CD4-positive, CD25-positive, alpha-beta regulatory T cell (primary cell): ENCODE data around the gene ZNF574. TPM values are rescaled to one million over a fixed set of nuclear protein-coding genes. Genes with fewer than 3 reads are reported as not detected.

Experiments
- ATAC-seq, 2 donors: fragments of 150-1000 bp; cut with Tn5 transposase; one replicate each; pipeline ENCODE4 v1.10.0; 2021; ENCODE audit warnings: low read depth in 2 of 2, moderate number of reproducible peaks in 2 of 2, moderate library complexity in 1 of 2
- DNase-seq, 3 donors: peaks; one replicate each; pipeline versions ENCODE4 v3.0.0 to v3.0.0-alpha.2; 2012 to 2022; ENCODE audit warnings: mixed read lengths in 1 of 3
- H3K27ac ChIP-seq: one replicate; pipeline ENCODE4 v1.7.0; 2013; ENCODE audit warnings: mild to moderate bottlenecking, low read length; ENCODE audit not compliant: insufficient read depth, poor library complexity, severe bottlenecking
- H3K27me3 ChIP-seq: one replicate; pipeline ENCODE4 v1.7.0; 2013; ENCODE audit warnings: low read length; ENCODE audit not compliant: control insufficient read depth, insufficient read depth
- H3K36me3 ChIP-seq: one replicate; pipeline ENCODE4 v1.7.0; 2013; ENCODE audit warnings: mild to moderate bottlenecking, low read length, moderate library complexity; ENCODE audit not compliant: control insufficient read depth, insufficient read depth
- H3K4me1 ChIP-seq: 2 replicates; pipeline ENCODE4 v1.7.0; 2013; ENCODE audit warnings: mild to moderate bottlenecking, low read length; ENCODE audit not compliant: insufficient read depth, control insufficient read depth, poor library complexity, severe bottlenecking
- H3K4me3 ChIP-seq: one replicate; pipeline ENCODE4 v1.7.0; 2013; ENCODE audit warnings: low read depth, mild to moderate bottlenecking, low read length, moderate library complexity
- H3K9me3 ChIP-seq, 2 experiments: 1 replicate in 1 of 2; 2 replicates in 1 of 2; pipeline ENCODE4 v1.7.0; 2013; ENCODE audit warnings: low read length in 2 of 2, mild to moderate bottlenecking in 1 of 2, moderate library complexity in 1 of 2; ENCODE audit not compliant: control insufficient read depth in 2 of 2
- H3K27ac Mint-ChIP-seq, 3 donors: one replicate each; pipeline ENCODE4 v1.8.0; 2020 to 2022; ENCODE audit warnings: mild to moderate bottlenecking in 3 of 3, mixed read lengths in 3 of 3, moderate library complexity in 2 of 3
- H3K27me3 Mint-ChIP-seq: one replicate; pipeline ENCODE4 v1.8.0; 2022; ENCODE audit warnings: mild to moderate bottlenecking, mixed read lengths
- H3K36me3 Mint-ChIP-seq: one replicate; pipeline ENCODE4 v1.8.0; 2020; ENCODE audit warnings: mixed read lengths
- H3K4me1 Mint-ChIP-seq, 4 donors: one replicate each; pipeline ENCODE4 v1.8.0; 2020 to 2022; ENCODE audit warnings: mixed read lengths in 4 of 4, mild to moderate bottlenecking in 1 of 4
- H3K4me3 Mint-ChIP-seq, 4 donors: one replicate each; pipeline ENCODE4 v1.8.0; 2020 to 2022; ENCODE audit warnings: mild to moderate bottlenecking in 4 of 4, mixed read lengths in 4 of 4, moderate library complexity in 3 of 4
- H3K9me3 Mint-ChIP-seq, 7 donors: one replicate each; pipeline ENCODE4 v1.8.0; 2020 to 2022; ENCODE audit warnings: mixed read lengths in 7 of 7, mild to moderate bottlenecking in 3 of 7, moderate library complexity in 2 of 7
- polyA plus RNA-seq, 4 donors: library from polyadenylated mRNA; unstranded; fragments of 300-500 nt; fragmentation: Illumina TruSeq; gene quantifications; one replicate each; pipeline ENCODE4 v1.2.3, GENCODE V29; 2021
- total RNA-seq: library from RNA; stranded (reverse); gene quantifications from one replicate; pipeline ENCODE4 v1.2.3, GENCODE V29; 2022

Gene ZNF574
- total and polyA plus RNA-seq, 5 donors from 2014 or later, result 10.7 to 24.0 (median 17.8) TPM

GRCh38 chr19:42117076-42117475 is 41.1 kb downstream of the ZNF574 start:
- Histone ChIP-seq H3K9me3 (no peaks in the 10 kb centered on the region), H3K4me3 (no peak overlapping the region), H3K27me3 (no peaks in the 10 kb centered on the region), H3K36me3 (peaks cover 48% of the 10 kb centered on the region), H3K4me1 (peaks cover 12% of the 10 kb centered on the region), H3K27ac (no peak overlapping the region)
- Mint-ChIP-seq H3K27me3 (no peaks in the 10 kb centered on the region), H3K36me3 (peaks cover 32% of the 10 kb centered on the region), H3K27ac (peak overlapping the region in 2 of 3 donors; percentile 27 to 75), H3K4me1 (peaks cover 6 to 37% (median 22%) of the 10 kb centered on the region in 4 donors), H3K4me3 (no peak overlapping the region), H3K9me3 (no peaks in the 10 kb centered on the region)
- ATAC-seq, result no peak
- DNase-seq, result no peak

GRCh38 chr19:42120276-42120980 is 44.5 kb downstream of the ZNF574 start:
- peak overlapping the region; percentile 90 for H3K27ac ChIP-seq
- H3K4me3 Mint-ChIP-seq, result peak overlapping the region in 3 of 4 donors; percentile 29 to 76 (median 76)

GRCh38 chr19:42121036-42121621 is 45.2 kb downstream of the ZNF574 start:
- no peak for DNase-seq
- H3K4me3 ChIP-seq, result no peak overlapping the region

More at GRCh38 chr19:42120276-42120980, 44.5 kb downstream of the ZNF574 start:
- Histone ChIP-seq H3K4me3 (no peak overlapping the region), H3K9me3 (no peaks in the 10 kb centered on the region), H3K36me3 (peaks cover 24% of the 10 kb centered on the region), H3K4me1 (peaks cover 46% of the 10 kb centered on the region), H3K27me3 (no peaks in the 10 kb centered on the region)
- H3K27ac Mint-ChIP-seq, result peak overlapping the region; percentile 94 to 100 (median 98)
- no peak for ATAC-seq
- peaks cover 13 to 62% (median 39%) of the 10 kb centered on the region in 4 donors for H3K4me1 Mint-ChIP-seq
- H3K36me3 Mint-ChIP-seq, result peaks cover 31% of the 10 kb centered on the region
- H3K9me3 Mint-ChIP-seq, result no peaks in the 10 kb centered on the region
- no peaks in the 10 kb centered on the region for H3K27me3 Mint-ChIP-seq
- DNase-seq, result no peak

GRCh38 chr19:42121656-42122069 is 45.7 kb downstream of the ZNF574 start:
- peaks cover 53% of the 10 kb centered on the region for H3K4me1 ChIP-seq
- H3K36me3 ChIP-seq, result peaks cover 11% of the 10 kb centered on the region
- peak overlapping the region; percentile 90 for H3K27ac ChIP-seq
- Mint-ChIP-seq H3K9me3 (no peaks in the 10 kb centered on the region), H3K36me3 (peaks cover 24% of the 10 kb centered on the region), H3K4me3 (peak overlapping the region; percentile 70 to 93 (median 82)), H3K4me1 (peaks cover 13 to 69% (median 42%) of the 10 kb centered on the region in 4 donors), H3K27ac (peak overlapping the region; percentile 94 to 100 (median 98)), H3K27me3 (no peaks in the 10 kb centered on the region)
- H3K4me3 ChIP-seq, result peak overlapping the region; percentile 70
- ATAC-seq (peak; percentile 80 to 82), DNase-seq (peak; percentile 40 to 87 (median 72))
- H3K27me3 ChIP-seq, result no peaks in the 10 kb centered on the region
- H3K9me3 ChIP-seq, result no peaks in the 10 kb centered on the region

More at GRCh38 chr19:42121036-42121621, 45.2 kb downstream of the ZNF574 start:
- no peaks in the 10 kb centered on the region for H3K9me3 Mint-ChIP-seq
- peak overlapping the region; percentile 94 to 100 (median 98) for H3K27ac Mint-ChIP-seq
- Histone ChIP-seq H3K9me3 (no peaks in the 10 kb centered on the region), H3K27ac (peak overlapping the region; percentile 90), H3K27me3 (no peaks in the 10 kb centered on the region), H3K36me3 (peaks cover 17% of the 10 kb centered on the region), H3K4me1 (peaks cover 51% of the 10 kb centered on the region)
- peaks cover 27% of the 10 kb centered on the region for H3K36me3 Mint-ChIP-seq
- H3K27me3 Mint-ChIP-seq, result no peaks in the 10 kb centered on the region
- H3K4me1 Mint-ChIP-seq, result peaks cover 13 to 64% (median 40%) of the 10 kb centered on the region in 4 donors
- H3K4me3 Mint-ChIP-seq, result peak overlapping the region; percentile 76 to 93 (median 82)
- no peak for ATAC-seq

GRCh38 chr19:42122691-42123607 is 47.0 kb downstream of the ZNF574 start:
- peaks cover 61% of the 10 kb centered on the region for H3K4me1 ChIP-seq
- Mint-ChIP-seq H3K4me1 (peaks cover 18 to 80% (median 48%) of the 10 kb centered on the region in 4 donors), H3K27ac (peak overlapping the region; percentile 94 to 100 (median 100)), H3K27me3 (no peaks in the 10 kb centered on the region), H3K9me3 (no peaks in the 10 kb centered on the region), H3K4me3 (peak overlapping the region; percentile 59 to 93 (median 76)), H3K36me3 (peaks cover 24% of the 10 kb centered on the region)
- peak overlapping the region; percentile 70 for H3K4me3 ChIP-seq
- H3K27me3 ChIP-seq, result no peaks in the 10 kb centered on the region
- H3K9me3 ChIP-seq, result no peaks in the 10 kb centered on the region
- H3K27ac ChIP-seq, result peak overlapping the region; percentile 90
- peak; percentile 26 to 85 (median 28) for DNase-seq
- peaks cover 4% of the 10 kb centered on the region for H3K36me3 ChIP-seq
- peak; percentile 29 to 38 for ATAC-seq

GRCh38 chr19:42123765-42124164 is 47.8 kb downstream of the ZNF574 start:
- ATAC-seq, result no peak
- peak overlapping the region; percentile 90 for H3K27ac ChIP-seq
- Mint-ChIP-seq H3K36me3 (peaks cover 20% of the 10 kb centered on the region), H3K27me3 (no peaks in the 10 kb centered on the region), H3K4me1 (peaks cover 20 to 84% (median 52%) of the 10 kb centered on the region in 4 donors), H3K9me3 (no peaks in the 10 kb centered on the region), H3K4me3 (peak overlapping the region; percentile 59 to 93 (median 76)), H3K27ac (peak overlapping the region; percentile 94 to 100 (median 100))
- no peaks in the 10 kb centered on the region for H3K36me3 ChIP-seq
- peaks cover 69% of the 10 kb centered on the region for H3K4me1 ChIP-seq
- H3K4me3 ChIP-seq, result peak overlapping the region; percentile 70
- H3K27me3 ChIP-seq, result no peaks in the 10 kb centered on the region
- H3K9me3 ChIP-seq, result no peaks in the 10 kb centered on the region
- no peak for DNase-seq

GRCh38 chr19:42124386-42124901 is 48.5 kb downstream of the ZNF574 start:
- Histone ChIP-seq H3K9me3 (no peaks in the 10 kb centered on the region), H3K27ac (peak overlapping the region; percentile 90), H3K36me3 (no peaks in the 10 kb centered on the region), H3K4me3 (no peak overlapping the region), H3K27me3 (no peaks in the 10 kb centered on the region), H3K4me1 (peaks cover 75% of the 10 kb centered on the region)
- Mint-ChIP-seq H3K4me3 (peak overlapping the region; percentile 10 to 47 (median 40)), H3K27ac (peak overlapping the region; percentile 94 to 100 (median 100)), H3K36me3 (peaks cover 19% of the 10 kb centered on the region), H3K27me3 (no peaks in the 10 kb centered on the region), H3K9me3 (no peaks in the 10 kb centered on the region), H3K4me1 (peaks cover 20 to 89% (median 55%) of the 10 kb centered on the region in 4 donors)
- DNase-seq, result no peak
- ATAC-seq, result no peak
